ENCODE data around the gene RPS13. TPM values are rescaled to one million over a fixed set of nuclear protein-coding genes. Genes with fewer than 3 reads are reported as not detected.
A peak's percentile ranks its signal among the peaks of the same experiment; 100 is the strongest.
"Not testable (repeated sequence)": the region's sequence is repeated elsewhere in the genome, so short reads cannot be mapped to it uniquely, and the experiment has no call there.

The RPS13 gene
- total and polyA plus RNA-seq, 4 experiments from 2014 or later, result 1,690 to 2,146 (median 2,090) TPM

DNA sequence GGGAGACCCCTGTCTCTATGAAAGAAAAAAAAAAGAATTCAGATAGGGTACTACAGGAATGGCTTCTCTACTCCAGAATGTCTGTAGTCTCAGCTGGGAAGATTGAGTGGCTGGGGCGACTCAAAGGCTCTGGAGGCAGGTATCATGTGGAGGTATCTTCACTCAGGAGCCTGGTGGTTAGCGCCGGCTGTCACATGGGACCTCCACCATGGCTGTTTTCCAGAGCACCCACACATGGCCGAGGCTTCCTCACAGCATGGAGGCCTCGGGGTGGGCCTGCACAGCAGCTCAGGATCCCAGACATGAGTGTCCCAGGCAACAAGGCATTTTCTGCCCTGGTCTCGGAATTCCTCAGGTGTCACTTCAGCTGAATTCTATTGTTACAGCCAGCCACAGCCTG is 10.1 kb downstream of the RPS13 start:
- Mint-ChIP-seq H3K27me3 (no peaks in the 10 kb centered on the region), H3K27ac (no peak overlapping the region), H3K4me3 (no peak overlapping the region), H3K9me3 (peaks cover 0 to 2% (median 0%) of the 10 kb centered on the region in 8 donors), H3K36me3 (peaks cover 0 to 9% of the 10 kb centered on the region in 2 donors), H3K4me1 (peaks cover 0 to 1% (median 0%) of the 10 kb centered on the region in 4 donors)
- DNase-seq, result no peak
- no peaks in the 10 kb centered on the region for H3K27me3 ChIP-seq (ENCODE audit: insufficient read depth, low read length)
- H3K9me3 ChIP-seq (ENCODE audit: control insufficient read depth in 1 of 2, low read length in 2 of 2), result no peaks in the 10 kb centered on the region
- H3K4me3 ChIP-seq (ENCODE audit: low read length in 2 of 2), result no peak overlapping the region
- ChIA-PET CTCF (ENCODE audit: partially characterized antibody) (interaction anchor here (0.7 to 0.8 kb wide), 2 partner anchors 247 to 257 kb away, joined by 3 read pairs; no protein-coding TSS in a partner anchor), POLR2A (ENCODE audit: partially characterized antibody) (interaction anchor here (0.6 to 0.7 kb wide), 2 partner anchors 117 to 1180 kb away, joined by 3 read pairs; no protein-coding TSS in a partner anchor)
- no peak overlapping the region for H3K27ac ChIP-seq (ENCODE audit: low read depth, low read length)
- intact Hi-C loops (cut with micrococcal nuclease), result no loop called here
- no peaks in the 10 kb centered on the region for H3K36me3 ChIP-seq (ENCODE audit: insufficient read depth, low read length)
- no peaks in the 10 kb centered on the region for H3K4me1 ChIP-seq (ENCODE audit: insufficient read depth, low read length)

DNA sequence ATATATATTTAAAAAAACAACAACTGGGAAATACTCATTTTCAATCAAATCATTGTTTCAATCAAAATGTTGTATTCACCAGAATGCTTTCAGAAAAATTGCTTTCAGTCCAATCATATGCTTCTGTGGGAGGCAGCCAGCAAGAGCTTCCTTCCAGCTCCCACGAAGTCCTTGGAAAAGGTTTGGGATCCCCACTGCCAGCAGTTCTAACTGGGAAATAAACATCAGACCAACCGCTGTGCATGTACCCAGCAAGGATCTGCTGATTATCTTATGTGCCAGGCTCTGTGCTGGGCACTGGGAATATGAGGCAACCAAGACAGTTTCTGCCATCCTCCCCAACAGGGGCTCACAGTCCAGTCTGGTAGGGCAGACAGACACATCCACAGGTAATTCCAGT is 10.8 kb downstream of the RPS13 start:
- Mint-ChIP-seq H3K36me3 (peaks cover 0 to 5% of the 10 kb centered on the region in 2 donors), H3K4me1 (peaks cover 0 to 1% (median 0%) of the 10 kb centered on the region in 4 donors), H3K27me3 (no peaks in the 10 kb centered on the region), H3K4me3 (no peak overlapping the region), H3K27ac (no peak overlapping the region), H3K9me3 (peaks cover 0 to 2% (median 0%) of the 10 kb centered on the region in 8 donors)
- no peak overlapping the region for H3K27ac ChIP-seq (ENCODE audit: low read depth, low read length)
- ChIA-PET CTCF (ENCODE audit: partially characterized antibody) (no interaction called here), POLR2A (ENCODE audit: partially characterized antibody) (interaction anchor here (0.6 kb wide), 1 partner anchor 118 kb away, joined by 3 read pairs; no protein-coding TSS in a partner anchor)
- H3K27me3 ChIP-seq (ENCODE audit: insufficient read depth, low read length), result no peaks in the 10 kb centered on the region
- intact Hi-C loops (cut with micrococcal nuclease), result no loop called here
- no peaks in the 10 kb centered on the region for H3K36me3 ChIP-seq (ENCODE audit: insufficient read depth, low read length)
- no peak overlapping the region for H3K4me3 ChIP-seq (ENCODE audit: low read length in 2 of 2)
- DNase-seq, result no peak
- H3K9me3 ChIP-seq (ENCODE audit: control insufficient read depth in 1 of 2, low read length in 2 of 2), result no peaks in the 10 kb centered on the region
- no peaks in the 10 kb centered on the region for H3K4me1 ChIP-seq (ENCODE audit: insufficient read depth, low read length)

DNA sequence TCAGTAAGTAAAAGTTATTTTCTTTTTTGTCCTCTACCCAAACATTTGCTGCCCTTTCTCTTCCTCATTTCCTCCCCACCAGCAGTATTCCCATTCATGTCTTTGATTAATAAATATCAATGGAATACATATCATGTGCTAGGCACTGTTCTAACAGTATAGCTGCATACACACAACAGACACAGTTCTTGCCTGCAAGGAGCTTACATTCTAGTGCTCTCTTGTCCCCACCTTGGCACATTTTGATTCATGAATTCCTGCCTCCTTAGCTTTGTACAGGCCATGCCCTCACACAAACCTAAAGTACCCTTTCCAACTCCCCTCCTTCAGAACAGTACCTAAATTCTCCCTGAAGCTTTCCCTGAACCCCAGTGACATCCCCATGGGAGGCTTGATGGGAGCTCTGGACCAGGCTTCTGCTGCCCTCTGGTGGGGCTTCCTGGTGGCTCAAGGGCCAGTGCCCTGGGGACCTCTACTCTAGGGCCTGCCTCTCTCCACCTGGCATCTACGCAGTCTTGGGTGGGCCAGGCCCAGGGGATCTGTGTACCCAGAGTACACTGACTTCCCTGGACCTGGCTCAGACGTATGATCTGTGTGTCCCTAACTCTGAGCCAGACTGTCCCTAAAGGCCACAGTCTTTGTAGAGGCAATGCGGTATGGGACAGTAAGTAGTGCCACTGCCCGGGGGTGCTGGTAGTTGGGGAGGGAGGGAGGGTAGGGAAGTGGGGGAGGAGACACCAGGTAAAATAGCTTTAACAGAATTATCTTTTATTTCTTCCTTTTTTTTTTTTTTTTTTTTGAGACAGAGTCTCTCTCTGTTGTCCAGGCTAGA is 14.1 kb downstream of the RPS13 start:
- POLR2A ChIA-PET (ENCODE audit: partially characterized antibody), result no interaction called here
- peak overlapping the region in 1 of 7 donors; percentile 82 for H3K27ac Mint-ChIP-seq

DNA sequence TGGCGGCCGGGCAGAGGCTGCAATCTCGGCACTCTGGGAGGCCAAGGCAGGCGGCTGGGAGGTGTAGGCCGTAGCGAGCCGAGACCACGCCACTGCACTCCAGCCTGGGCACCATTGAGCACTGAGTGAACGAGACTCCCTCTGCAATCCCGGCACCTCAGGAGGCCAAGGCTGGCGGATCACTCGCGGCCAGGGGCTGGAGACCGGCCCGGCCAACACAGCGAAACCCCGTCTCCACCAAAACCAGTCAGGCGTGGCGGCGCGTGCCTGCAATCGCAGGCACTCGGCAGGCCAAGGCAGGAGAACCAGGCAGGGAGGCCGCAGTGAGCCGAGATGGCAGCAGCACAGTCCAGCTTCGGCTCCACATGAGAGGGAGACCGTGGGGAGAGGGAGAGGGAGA is 26.3 kb downstream of the RPS13 start:
- H3K27me3 Mint-ChIP-seq; H3K9me3 ChIP-seq (ENCODE audit: control insufficient read depth in 1 of 2, low read length in 2 of 2); H3K4me3 Mint-ChIP-seq; H3K27ac ChIP-seq (ENCODE audit: low read depth, low read length); H3K9me3 Mint-ChIP-seq; CTCF ChIA-PET (ENCODE audit: partially characterized antibody); H3K4me1 ChIP-seq (ENCODE audit: insufficient read depth, low read length); H3K27ac Mint-ChIP-seq; H3K4me3 ChIP-seq (ENCODE audit: low read length in 2 of 2); DNase-seq; intact Hi-C loops (cut with micrococcal nuclease); H3K27me3 ChIP-seq (ENCODE audit: insufficient read depth, low read length); H3K4me1 Mint-ChIP-seq; H3K36me3 Mint-ChIP-seq; POLR2A ChIA-PET (ENCODE audit: partially characterized antibody); H3K36me3 ChIP-seq (ENCODE audit: insufficient read depth, low read length): not testable (repeated sequence)

More for the DNA sequence above, 14.1 kb downstream of the RPS13 start:
- Histone ChIP-seq H3K9me3 (ENCODE audit: control insufficient read depth in 1 of 2, low read length in 2 of 2) (no peaks in the 10 kb centered on the region), H3K27me3 (ENCODE audit: insufficient read depth, low read length) (no peaks in the 10 kb centered on the region), H3K36me3 (ENCODE audit: insufficient read depth, low read length) (no peaks in the 10 kb centered on the region), H3K27ac (ENCODE audit: low read depth, low read length) (no peak overlapping the region), H3K4me3 (ENCODE audit: low read length in 2 of 2) (no peak overlapping the region), H3K4me1 (ENCODE audit: insufficient read depth, low read length) (no peaks in the 10 kb centered on the region)
- peaks cover 0 to 2% (median 0%) of the 10 kb centered on the region in 8 donors for H3K9me3 Mint-ChIP-seq
- no peaks in the 10 kb centered on the region for H3K27me3 Mint-ChIP-seq
- DNase-seq, result peak; percentile 11 to 38 (median 20)
- CTCF ChIA-PET (ENCODE audit: partially characterized antibody), result interaction anchor here (0.6 to 1.8 kb wide), 11 partner anchors 117 to 279 kb away, joined by 3 to 22 read pairs (median 4); no protein-coding TSS in a partner anchor
- no peak overlapping the region for H3K4me3 Mint-ChIP-seq
- intact Hi-C loops (cut with micrococcal nuclease), result loop anchor here (1.0 to 5.0 kb wide), 2 partner anchors 127 to 276 kb away; no protein-coding TSS in a partner anchor
- no peaks in the 10 kb centered on the region for H3K36me3 Mint-ChIP-seq
- H3K4me1 Mint-ChIP-seq, result no peaks in the 10 kb centered on the region

DNA sequence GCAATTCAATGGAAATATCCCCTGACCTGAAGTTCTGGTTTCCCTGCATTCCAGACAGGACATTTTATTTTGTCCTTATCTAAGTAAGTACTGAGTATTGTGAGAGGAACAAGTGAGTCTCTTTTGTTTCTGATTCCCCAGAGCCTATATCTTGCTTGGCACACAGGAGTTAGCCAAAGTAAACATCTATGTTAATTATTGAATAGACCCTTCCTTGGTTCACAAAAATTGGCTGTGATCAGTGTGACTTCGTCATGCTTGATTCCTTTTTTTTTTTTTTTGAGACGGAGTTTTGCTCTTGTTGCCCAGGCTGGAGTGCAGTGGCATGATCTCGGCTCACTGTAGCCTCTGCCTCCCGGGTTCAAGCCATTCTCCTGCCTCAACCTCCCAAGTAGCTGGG is 29.0 kb downstream of the RPS13 start:
- CTCF ChIA-PET (ENCODE audit: partially characterized antibody); H3K4me1 Mint-ChIP-seq; H3K4me3 Mint-ChIP-seq; H3K9me3 Mint-ChIP-seq; intact Hi-C loops (cut with micrococcal nuclease); H3K27me3 Mint-ChIP-seq; DNase-seq; H3K36me3 ChIP-seq (ENCODE audit: insufficient read depth, low read length); H3K4me3 ChIP-seq (ENCODE audit: low read length in 2 of 2); H3K27me3 ChIP-seq (ENCODE audit: insufficient read depth, low read length); H3K27ac Mint-ChIP-seq; H3K27ac ChIP-seq (ENCODE audit: low read depth, low read length); H3K9me3 ChIP-seq (ENCODE audit: control insufficient read depth in 1 of 2, low read length in 2 of 2); H3K36me3 Mint-ChIP-seq; H3K4me1 ChIP-seq (ENCODE audit: insufficient read depth, low read length); POLR2A ChIA-PET (ENCODE audit: partially characterized antibody): not testable (repeated sequence)

DNA sequence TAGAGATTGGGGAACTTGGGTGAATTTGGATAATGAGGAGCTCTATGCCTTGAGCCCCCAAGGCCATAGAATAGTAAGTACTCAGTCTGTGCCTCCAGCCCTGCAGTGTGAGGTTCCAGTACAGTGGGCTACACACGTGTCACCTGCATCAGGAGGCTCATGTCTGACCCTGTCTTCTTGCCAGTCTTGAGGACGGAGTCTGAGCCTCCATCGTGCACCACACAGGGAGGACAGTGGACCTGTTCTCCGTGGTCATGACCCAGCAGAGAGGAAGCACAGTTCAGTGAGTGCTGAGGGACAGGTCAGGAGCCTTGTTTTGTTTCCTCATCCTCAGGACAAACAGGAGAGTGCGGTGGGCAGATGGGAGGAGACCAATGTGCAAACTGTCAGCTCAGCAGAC is 30.8 kb downstream of the RPS13 start:
- Mint-ChIP-seq H3K27ac (no peak overlapping the region), H3K4me1 (no peaks in the 10 kb centered on the region), H3K4me3 (no peak overlapping the region), H3K36me3 (no peaks in the 10 kb centered on the region), H3K27me3 (peaks cover 0 to 7% of the 10 kb centered on the region in 2 donors), H3K9me3 (no peaks in the 10 kb centered on the region)
- Histone ChIP-seq H3K9me3 (ENCODE audit: control insufficient read depth in 1 of 2, low read length in 2 of 2) (no peaks in the 10 kb centered on the region), H3K27me3 (ENCODE audit: insufficient read depth, low read length) (no peaks in the 10 kb centered on the region), H3K4me1 (ENCODE audit: insufficient read depth, low read length) (no peaks in the 10 kb centered on the region), H3K4me3 (ENCODE audit: low read length in 2 of 2) (no peak overlapping the region), H3K27ac (ENCODE audit: low read depth, low read length) (no peak overlapping the region), H3K36me3 (ENCODE audit: insufficient read depth, low read length) (no peaks in the 10 kb centered on the region)
- ChIA-PET CTCF (ENCODE audit: partially characterized antibody) (no interaction called here), POLR2A (ENCODE audit: partially characterized antibody) (no interaction called here)
- no peak for DNase-seq
- intact Hi-C loops (cut with micrococcal nuclease), result no loop called here

DNA sequence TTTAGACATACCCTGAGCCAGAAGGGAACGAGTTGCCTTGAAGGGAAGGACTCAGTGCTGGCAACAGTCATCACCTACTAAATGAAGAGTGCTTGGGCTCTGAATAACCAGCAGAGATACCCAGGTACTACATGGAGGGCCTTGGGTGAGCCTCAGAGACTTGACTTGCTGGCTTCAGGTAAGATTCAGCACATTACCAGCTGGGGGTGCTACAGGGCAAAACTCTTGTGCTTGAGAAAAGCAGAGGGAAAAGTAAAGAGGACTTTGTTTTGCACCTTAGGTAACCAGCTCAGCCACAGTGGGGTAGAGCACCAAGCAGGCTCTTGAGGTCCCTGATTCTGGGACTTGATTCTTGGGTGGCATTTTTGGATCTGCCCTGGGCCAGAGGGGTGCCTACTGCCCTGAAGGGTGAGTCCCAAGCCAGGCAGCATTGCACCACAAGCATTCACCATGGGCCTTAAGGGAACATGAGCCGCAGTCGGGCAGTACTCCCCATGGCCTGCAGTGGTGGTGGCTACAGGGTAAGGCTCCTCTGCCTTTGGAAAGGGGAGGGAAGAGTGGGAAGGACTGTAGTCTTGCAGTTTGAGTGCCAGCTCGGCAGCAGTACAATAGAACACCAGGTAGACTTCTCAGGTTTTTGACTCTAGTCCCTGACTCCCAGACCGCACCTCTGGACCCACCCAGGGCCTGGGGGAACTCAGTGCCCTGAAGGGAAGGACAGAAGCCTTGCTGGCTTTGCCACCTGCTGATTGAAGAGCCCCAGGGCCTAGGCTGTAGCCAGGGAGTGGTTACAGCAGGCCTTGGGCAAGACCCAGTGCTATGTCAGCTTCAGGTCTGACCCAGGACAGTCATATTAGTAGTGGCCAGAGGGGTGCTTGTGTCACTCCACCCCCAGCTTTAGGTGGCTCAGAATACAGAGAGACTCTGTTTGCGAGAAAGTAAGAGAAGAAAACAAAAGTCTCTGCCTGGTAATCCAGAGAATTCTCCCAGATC is 40.5 kb downstream of the RPS13 start:
- Histone ChIP-seq H3K4me3 (ENCODE audit: low read length in 2 of 2) (no peak overlapping the region), H3K27me3 (ENCODE audit: insufficient read depth, low read length) (no peaks in the 10 kb centered on the region), H3K9me3 (ENCODE audit: control insufficient read depth in 1 of 2, low read length in 2 of 2) (no peaks in the 10 kb centered on the region), H3K4me1 (ENCODE audit: insufficient read depth, low read length) (no peaks in the 10 kb centered on the region), H3K36me3 (ENCODE audit: insufficient read depth, low read length) (no peaks in the 10 kb centered on the region), H3K27ac (ENCODE audit: low read depth, low read length) (no peak overlapping the region)
- intact Hi-C loops (cut with micrococcal nuclease), result no loop called here
- no peaks in the 10 kb centered on the region for H3K4me1 Mint-ChIP-seq
- no peak overlapping the region for H3K4me3 Mint-ChIP-seq
- H3K27ac Mint-ChIP-seq, result no peak overlapping the region
- H3K9me3 Mint-ChIP-seq, result peaks cover 0 to 12% (median 4%) of the 10 kb centered on the region in 8 donors
- peaks cover 6 to 11% of the 10 kb centered on the region in 2 donors for H3K27me3 Mint-ChIP-seq
- no peak for DNase-seq
- ChIA-PET POLR2A (ENCODE audit: partially characterized antibody) (no interaction called here), CTCF (ENCODE audit: partially characterized antibody) (no interaction called here)
- peaks cover 0 to 8% of the 10 kb centered on the region in 2 donors for H3K36me3 Mint-ChIP-seq

All from CD4-positive, alpha-beta memory T cell (primary cell).